Activated CD4-positive, alpha-beta T cell treated with anti-CD3 and anti-CD28 coated beads, Interleukin-2, Interleukin-6, amounts not matched to agents 100 ng/mL and 50 ng/mL, durations not matched to agents 16 hours and 8 hours (primary cell): ENCODE measurements around the gene SENP1.
A peak's percentile ranks its signal among the peaks of the same experiment; 100 is the strongest.

Experiments used
- DNase-seq: peaks from one replicate; pipeline ENCODE4 v3.0.0-alpha.2; 2020

Gene SENP1

GRCh38 chr12:48063530-48063929 lies 42.3 kb downstream of the SENP1 start:
- no peak for DNase-seq

GRCh38 chr12:48061938-48062719 lies 43.8 kb downstream of the SENP1 start:
- no peak for DNase-seq

DNA sequence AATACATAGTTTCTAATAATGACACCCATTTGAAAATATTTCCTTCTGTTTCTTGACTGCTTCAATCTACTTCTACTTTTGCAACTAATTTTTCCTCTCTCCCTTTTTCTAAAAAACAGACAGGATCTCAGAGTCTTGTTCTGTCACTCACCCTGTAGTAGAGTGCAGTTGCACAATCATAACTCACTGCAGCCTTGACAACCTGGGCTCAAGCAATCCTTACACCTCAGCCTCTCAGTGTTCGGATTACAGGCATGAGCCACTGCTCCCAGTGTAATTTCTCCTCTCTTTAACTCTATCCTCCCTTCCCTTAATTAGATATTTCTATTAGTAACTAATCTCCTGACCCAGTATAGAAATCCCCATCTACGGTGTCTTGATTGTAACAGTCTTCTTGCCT lies 45.4 kb downstream of the SENP1 start:
- no peak for DNase-seq

- no peak for DNase-seq
Observed at GRCh38 chr12:48058771-48059170, 47.1 kb downstream of the SENP1 start.

DNA sequence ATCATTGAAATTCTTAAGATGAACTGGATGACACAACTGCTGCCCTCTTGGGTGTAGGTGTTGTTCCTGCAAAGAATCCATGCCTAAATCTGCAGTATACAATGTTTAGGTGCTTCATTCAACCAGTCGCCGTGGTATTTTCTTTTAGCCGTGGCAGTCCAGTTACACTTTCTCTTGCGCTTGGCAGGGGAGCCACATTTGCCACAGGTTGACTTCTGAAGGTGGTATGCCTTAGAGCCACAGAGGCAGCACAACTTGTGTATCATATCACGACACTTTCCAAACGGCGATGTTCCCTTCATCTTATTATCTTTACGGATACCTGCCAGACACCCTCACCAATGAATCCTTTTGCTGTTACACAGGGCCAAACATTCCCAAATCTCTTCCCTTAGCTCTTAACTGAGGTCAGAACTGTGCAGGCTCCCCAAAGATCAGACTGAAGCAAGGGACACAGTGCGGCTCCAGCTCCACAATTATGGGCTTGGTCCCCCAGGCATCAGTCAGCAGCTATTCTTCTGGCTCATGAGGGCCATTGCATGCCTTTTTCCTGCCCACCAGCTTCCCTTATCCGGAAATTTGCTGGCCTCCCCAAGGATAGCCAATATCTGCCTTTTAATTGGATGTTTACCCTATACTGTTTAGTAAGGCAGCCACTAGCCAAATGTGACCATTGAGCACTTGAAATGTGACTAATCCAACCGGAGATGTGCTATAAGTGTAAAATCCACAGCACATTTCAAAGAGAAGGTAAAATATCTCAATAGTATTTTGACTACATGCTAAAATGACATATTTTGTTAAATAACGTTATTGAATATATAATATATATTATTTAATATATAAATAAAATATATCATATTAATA lies 50.7 kb downstream of the SENP1 start:
- DNase-seq, result peak; percentile 15

GRCh38 chr12:48053883-48054282 lies 52.0 kb downstream of the SENP1 start:
- no peak for DNase-seq

- no peak for DNase-seq
Observed at GRCh38 chr12:48053122-48053521, 52.8 kb downstream of the SENP1 start.

- no peak for DNase-seq
Observed at GRCh38 chr12:48051681-48052080, 54.2 kb downstream of the SENP1 start.

DNA sequence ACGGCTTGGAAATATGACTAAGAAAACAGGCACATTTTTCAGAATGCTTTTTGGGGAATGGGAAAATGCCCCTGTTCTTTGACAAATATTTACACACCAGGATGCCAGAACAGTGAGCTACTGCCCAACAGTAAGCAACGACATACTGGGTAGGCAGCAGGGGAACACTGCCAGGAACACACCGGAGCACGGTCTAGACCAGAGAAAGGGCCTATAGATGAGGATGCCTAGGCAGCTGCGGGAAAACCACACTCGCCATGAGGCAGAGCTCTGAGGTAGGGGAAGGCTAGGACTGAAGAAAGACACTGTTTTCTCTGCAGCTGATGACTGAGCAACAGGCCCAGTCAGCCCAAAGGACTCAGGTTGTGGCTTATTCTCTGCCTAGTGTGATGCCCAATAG lies 55.7 kb downstream of the SENP1 start:
- no peak for DNase-seq

DNA sequence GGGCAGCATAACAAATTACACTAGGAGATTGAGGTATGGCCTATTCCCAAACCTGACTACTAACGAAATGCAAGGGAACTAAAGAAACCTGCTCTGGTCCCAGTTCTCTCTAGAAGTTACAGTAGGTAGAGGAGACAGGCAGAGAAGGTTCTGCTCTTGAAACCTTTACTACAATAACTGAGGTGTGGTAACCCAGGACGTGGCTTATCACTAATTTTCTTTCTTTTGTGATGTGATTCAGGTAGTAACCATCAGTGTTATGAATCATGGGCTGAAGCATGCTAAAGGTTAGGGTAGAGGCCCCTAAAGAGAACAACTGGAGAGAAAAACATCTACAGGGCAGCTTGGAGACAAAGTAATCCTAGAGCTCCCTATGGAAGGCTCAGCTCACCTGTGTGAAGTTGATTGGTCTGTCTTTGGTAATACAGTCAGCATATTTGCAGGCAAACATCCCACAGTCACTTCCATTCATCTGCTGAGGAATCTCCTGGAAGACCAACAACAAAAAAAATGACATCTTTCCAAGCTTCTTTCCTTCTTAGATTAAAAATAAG lies 59.8 kb downstream of the SENP1 start:
- DNase-seq, result no peak

- DNase-seq, result no peak
Observed at GRCh38 chr12:48045061-48045846, 60.6 kb downstream of the SENP1 start.

GRCh38 chr12:48044396-48044795 lies 61.5 kb downstream of the SENP1 start:
- DNase-seq, result no peak

DNA sequence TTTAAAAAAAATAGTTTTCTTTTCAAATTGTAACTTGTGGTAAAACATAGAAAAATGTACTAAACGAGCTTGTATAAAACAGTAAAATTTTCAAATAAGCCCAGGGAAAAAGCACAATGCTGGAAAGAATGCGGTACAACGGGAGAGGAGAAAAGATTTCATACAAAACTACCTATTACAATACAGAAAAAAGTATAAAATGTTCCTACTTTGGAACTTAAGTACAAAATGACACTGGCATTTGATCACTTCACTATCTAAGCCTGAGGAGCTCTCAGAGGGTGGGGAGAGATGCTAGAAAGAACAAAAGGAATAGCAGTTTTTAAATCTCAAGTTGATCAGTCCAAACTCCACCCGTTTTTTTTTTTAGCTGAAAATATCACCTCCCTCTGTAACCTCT lies 62.1 kb downstream of the SENP1 start:
- no peak for DNase-seq

GRCh38 chr12:48041591-48042423 lies 64.1 kb downstream of the SENP1 start:
- no peak for DNase-seq

- DNase-seq, result no peak
Observed at GRCh38 chr12:48040354-48040753, 65.5 kb downstream of the SENP1 start.

- DNase-seq, result no peak
Observed at GRCh38 chr12:48039151-48039550, 66.7 kb downstream of the SENP1 start.

GRCh38 chr12:48038085-48038484 lies 67.8 kb downstream of the SENP1 start:
- no peak for DNase-seq

DNA sequence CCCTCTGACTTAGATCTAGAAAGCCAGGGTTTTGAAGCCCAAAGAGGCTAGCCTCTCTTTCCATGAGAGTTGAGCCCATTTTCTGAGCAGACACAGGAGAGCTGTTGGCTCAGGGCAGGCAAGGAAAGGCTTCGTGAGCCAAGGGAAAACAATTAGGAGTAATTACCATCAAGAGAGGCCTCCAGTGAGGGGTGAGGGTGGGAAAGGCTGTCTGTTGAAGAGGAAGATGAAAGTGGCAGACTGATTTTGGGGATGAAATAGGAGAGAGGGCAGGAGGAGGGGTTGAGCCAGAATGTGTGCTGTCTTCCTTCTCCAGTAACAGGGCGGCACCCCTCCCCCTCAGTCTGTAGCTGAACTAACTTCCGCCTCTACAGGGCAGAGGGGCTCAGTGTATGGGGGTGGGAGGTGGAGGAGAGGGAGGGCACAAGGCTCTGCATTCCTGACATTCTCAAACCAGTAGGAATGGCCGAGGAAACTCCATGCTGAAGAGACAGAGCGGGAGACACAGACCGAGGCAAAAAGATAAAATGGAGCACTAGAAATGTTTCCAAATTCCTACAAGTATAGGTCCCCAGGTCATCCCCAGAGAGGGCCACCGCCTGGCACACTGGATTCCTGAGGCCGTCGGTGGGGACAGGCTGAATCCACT lies 68.5 kb downstream of the SENP1 start:
- no peak for DNase-seq

- DNase-seq, result no peak
Observed at GRCh38 chr12:48036818-48037217, 69.1 kb downstream of the SENP1 start.

- DNase-seq, result no peak
Observed at GRCh38 chr12:48034835-48035805, 70.8 kb downstream of the SENP1 start.
